HEK293 (cell line): ENCODE results near the gene OST4.

Experiments used
- GLIS1 ChIP-seq: fragments of 450-650 bp; formaldehyde crosslinking; IDR thresholded peaks from 2 replicates; pipeline ENCODE4 v1.5.1; 2016; ENCODE audit warnings: missing biosample characterization, missing genetic modification characterization
- HOXA7 ChIP-seq: sonication (generic); formaldehyde crosslinking; IDR thresholded peaks from 2 replicates; pipeline ENCODE4 v1.8.1; 2022; ENCODE audit warnings: missing genetic modification reagents, borderline replicate concordance
- HOXD13 ChIP-seq: sonication (generic); formaldehyde crosslinking; IDR thresholded peaks from 2 replicates; pipeline ENCODE4 v1.8.0; 2022; ENCODE audit warnings: missing genetic modification reagents, borderline replicate concordance
- INSM2 ChIP-seq: fragments of 450-650 bp; formaldehyde crosslinking; IDR thresholded peaks from 2 replicates; pipeline ENCODE4 v1.5.1; 2016; ENCODE audit warnings: missing biosample characterization, missing genetic modification characterization
- KLF9 ChIP-seq: fragments of 450-650 bp; formaldehyde crosslinking; IDR thresholded peaks from 2 replicates; pipeline ENCODE4 v1.5.1; 2016; ENCODE audit warnings: missing biosample characterization, missing genetic modification characterization, low read depth
- PRDM1 ChIP-seq: fragments of 450-650 bp; formaldehyde crosslinking; IDR thresholded peaks from 2 replicates; pipeline ENCODE4; 2016; ENCODE audit warnings: missing biosample characterization, missing genetic modification characterization
- SCRT1 ChIP-seq: fragments of 450-650 bp; formaldehyde crosslinking; IDR thresholded peaks from 2 replicates; pipeline ENCODE4 v1.5.1; 2016; ENCODE audit warnings: missing biosample characterization, missing genetic modification characterization, borderline replicate concordance
- SP7 ChIP-seq: fragments of 450-650 bp; formaldehyde crosslinking; IDR thresholded peaks from 2 replicates; pipeline ENCODE4 v1.5.1; 2016; ENCODE audit warnings: missing biosample characterization, missing genetic modification characterization
- TCF7L2 ChIP-seq: IDR thresholded peaks from 2 replicates; pipeline ENCODE4 v1.6.1; 2011; ENCODE audit warnings: low read depth, mild to moderate bottlenecking, inconsistent platforms, low read length, moderate library complexity, borderline replicate concordance
- ZBTB10 ChIP-seq: fragments of 450-650 bp; formaldehyde crosslinking; IDR thresholded peaks from 2 replicates; pipeline ENCODE4 v1.5.1; 2016; ENCODE audit warnings: missing biosample characterization, missing genetic modification characterization
- ZBTB11 ChIP-seq: fragments of 450-650 bp; formaldehyde crosslinking; conservative IDR thresholded peaks from 2 replicates; pipeline ENCODE4 v1.5.1; 2016; ENCODE audit warnings: low read depth, missing biosample characterization, missing genetic modification characterization
- ZBTB6 ChIP-seq: fragments of 450-650 bp; formaldehyde crosslinking; IDR thresholded peaks from 2 replicates; pipeline ENCODE4 v1.5.1; 2017; ENCODE audit warnings: missing biosample characterization, missing genetic modification characterization
- ZFP69B ChIP-seq: fragments of 450-650 bp; formaldehyde crosslinking; IDR thresholded peaks from 2 replicates; pipeline ENCODE4 v1.5.1; 2016; ENCODE audit warnings: missing biosample characterization, missing genetic modification characterization
- ZNF138 ChIP-seq: fragments of 450-650 bp; formaldehyde crosslinking; IDR thresholded peaks from 2 replicates; pipeline ENCODE4 v1.5.1; 2016; ENCODE audit warnings: missing biosample characterization, missing genetic modification characterization, borderline replicate concordance
- ZNF155 ChIP-seq: fragments of 450-650 bp; formaldehyde crosslinking; IDR thresholded peaks from 2 replicates; pipeline ENCODE4 v1.5.1; 2016; ENCODE audit warnings: missing biosample characterization, missing genetic modification characterization
- ZNF311 ChIP-seq: fragments of 450-650 bp; formaldehyde crosslinking; IDR thresholded peaks from 2 replicates; pipeline ENCODE4 v1.5.1; 2017; ENCODE audit warnings: missing biosample characterization, missing genetic modification characterization, borderline replicate concordance
- ZNF335 ChIP-seq: fragments of 450-650 bp; formaldehyde crosslinking; conservative IDR thresholded peaks from 2 replicates; pipeline ENCODE4 v1.5.1; 2016; ENCODE audit warnings: missing biosample characterization, missing genetic modification characterization
- ZNF514 ChIP-seq: fragments of 450-650 bp; formaldehyde crosslinking; IDR thresholded peaks from 2 replicates; pipeline ENCODE4 v1.5.1; 2016; ENCODE audit warnings: missing biosample characterization, missing genetic modification characterization
- ZNF518A ChIP-seq: fragments of 450-650 bp; formaldehyde crosslinking; conservative IDR thresholded peaks from 2 replicates; pipeline ENCODE4 v1.5.1; 2016; ENCODE audit warnings: low read depth, missing biosample characterization, missing genetic modification characterization
- ZNF530 ChIP-seq: fragments of 450-650 bp; formaldehyde crosslinking; IDR thresholded peaks from 2 replicates; pipeline ENCODE4 v1.5.1; 2016; ENCODE audit warnings: low read depth, missing biosample characterization, missing genetic modification characterization
- ZNF544 ChIP-seq: fragments of 450-650 bp; formaldehyde crosslinking; IDR thresholded peaks from 2 replicates; pipeline ENCODE4 v1.5.0; 2017; ENCODE audit warnings: missing biosample characterization, missing genetic modification characterization
- ZNF701 ChIP-seq: fragments of 450-650 bp; formaldehyde crosslinking; IDR thresholded peaks from 2 replicates; pipeline ENCODE4 v1.5.1; 2016; ENCODE audit warnings: missing biosample characterization, missing genetic modification characterization
- ZNF776 ChIP-seq: fragments of 450-650 bp; formaldehyde crosslinking; IDR thresholded peaks from 2 replicates; pipeline ENCODE4 v1.5.0; 2017; ENCODE audit warnings: missing biosample characterization, missing genetic modification characterization, borderline replicate concordance
- ZXDB ChIP-seq: fragments of 450-650 bp; formaldehyde crosslinking; IDR thresholded peaks from 2 replicates; pipeline ENCODE4 v1.5.1; 2016; ENCODE audit warnings: missing biosample characterization, missing genetic modification characterization

Gene OST4

GRCh38 chr2:27050281-27050995, 21.0 kb downstream of the OST4 start (continued):
- peak; percentile 58; the same call in 1 of the 2 replicates for TF ChIP-seq ZBTB10 (tag by site-specific recombination)
- TF ChIP-seq ZNF514, result no peak
- peak; percentile 74 for TF ChIP-seq ZNF335
- no peak for TF ChIP-seq ZFP69B (tag by site-specific recombination)
- no peak for TF ChIP-seq ZNF544 (tag by site-specific recombination)
- no peak for TF ChIP-seq TCF7L2
- TF ChIP-seq KLF9 (tag by site-specific recombination), result peak; percentile 65
- TF ChIP-seq GLIS1 (tag by site-specific recombination), result peak; percentile 21
- TF ChIP-seq SP7 (tag by site-specific recombination), result no peak; the same call in 1 of the 2 replicates
- no peak for TF ChIP-seq HOXD13
- no peak; the same call in none of the 2 replicates for TF ChIP-seq ZXDB (tag by site-specific recombination)
- TF ChIP-seq ZBTB6 (tag by site-specific recombination), result peak; percentile 50
- no peak for TF ChIP-seq HOXA7
- TF ChIP-seq ZNF311, result no peak
- no peak for TF ChIP-seq ZNF530
- no peak for TF ChIP-seq ZNF518A (tag by site-specific recombination)
- TF ChIP-seq ZNF155 (tag by site-specific recombination), result no peak
- no peak for TF ChIP-seq ZBTB11 (tag by site-specific recombination)
- no peak for TF ChIP-seq ZNF138
- TF ChIP-seq ZNF776 (tag by site-specific recombination), result no peak
- peak; percentile 12; the same call in 1 of the 2 replicates for TF ChIP-seq INSM2 (tag by site-specific recombination)
- TF ChIP-seq PRDM1, result peak; percentile 12; the same call in 1 of the 2 replicates
- no peak for TF ChIP-seq SCRT1
- TF ChIP-seq ZNF701 (tag by site-specific recombination), result no peak
